GM12801 (cell line): Measurements from ENCODE around the gene TMEM161A.

Source experiments
- CTCF ChIP-seq: IDR thresholded peaks from one replicate; pipeline ENCODE4 v1.5.1; 2011; ENCODE audit warnings: control low read depth; ENCODE audit not compliant: insufficient read length; ENCODE audit errors: extremely low read depth

The TMEM161A gene

GRCh38 chr19:19111136-19111835 lies 27.0 kb downstream of the TMEM161A start:
- TF ChIP-seq CTCF = no peak

- TF ChIP-seq CTCF = no peak
These were observed 27.7 kb downstream of the TMEM161A start for GRCh38 chr19:19110410-19111135.

GRCh38 chr19:19109601-19110000 lies 28.7 kb downstream of the TMEM161A start:
- TF ChIP-seq CTCF = no peak

GRCh38 chr19:19107654-19108053 lies 30.6 kb downstream of the TMEM161A start:
- TF ChIP-seq CTCF = no peak

GRCh38 chr19:19106056-19106551 lies 32.2 kb downstream of the TMEM161A start:
- TF ChIP-seq CTCF = no peak

- no peak for TF ChIP-seq CTCF
These were observed 32.8 kb downstream of the TMEM161A start for GRCh38 chr19:19105365-19106055.

- no peak for TF ChIP-seq CTCF
These were observed 35.1 kb downstream of the TMEM161A start for GRCh38 chr19:19103167-19103566.
